ENCODE data around the gene ITK. TPM values are rescaled to one million over a fixed set of nuclear protein-coding genes. Genes with fewer than 3 reads are reported as not detected.

The ITK gene
- total RNA-seq, 2 donors from 2014 or later: 3.4 to 8.2 TPM

DNA sequence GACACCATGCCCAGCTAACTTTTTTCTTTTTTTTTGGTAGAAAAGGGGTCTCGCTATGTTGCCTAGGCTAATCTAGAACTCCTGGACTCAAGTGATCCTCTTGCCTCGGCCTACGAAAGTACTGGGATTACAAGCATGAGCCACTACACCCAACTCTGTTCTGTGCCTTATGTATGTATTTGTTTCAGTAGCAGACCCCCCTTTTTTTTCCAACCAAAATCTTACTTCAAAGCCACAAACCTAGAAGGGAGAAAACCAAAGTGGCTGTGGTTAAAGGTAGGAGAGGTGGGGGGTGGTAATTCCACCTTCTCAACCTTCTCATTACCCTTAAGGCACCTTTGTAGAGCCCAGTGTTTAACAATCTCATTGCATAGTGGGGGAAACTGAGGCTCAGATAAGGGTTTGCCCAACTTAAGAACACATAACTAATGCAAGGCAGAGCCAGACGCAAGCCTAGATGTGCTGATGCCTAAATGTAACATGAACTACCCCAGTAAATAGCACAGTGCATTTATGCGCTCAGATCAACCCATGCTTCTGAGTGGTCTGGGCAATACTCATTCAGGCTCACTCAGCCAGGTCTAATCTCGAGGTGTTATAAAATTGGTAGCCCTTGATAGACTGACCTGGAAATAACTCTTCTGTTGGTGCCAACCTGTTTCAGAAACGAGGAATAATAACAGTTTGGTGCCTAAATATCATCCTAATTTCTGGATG, 33.0 kb downstream of the ITK start:
- ATAC-seq (ENCODE audit: insufficient number of reproducible peaks, low FRiP score, low read depth) (no peak), DNase-seq (ENCODE audit: low spot score) (no peak)
- Histone ChIP-seq H3K4me3 (no peak overlapping the region), H3K4me1 (ENCODE audit: control insufficient read depth in 1 of 2, low read depth in 2 of 2) (no peaks in the 10 kb centered on the region), H3K27me3 (replicated peaks; ENCODE audit: insufficient read depth) (no peaks in the 10 kb centered on the region), H3K36me3 (no peaks in the 10 kb centered on the region), H3K9me3 (no peaks in the 10 kb centered on the region), H3K27ac (no peak overlapping the region)
- TF ChIP-seq, protein P1, sequence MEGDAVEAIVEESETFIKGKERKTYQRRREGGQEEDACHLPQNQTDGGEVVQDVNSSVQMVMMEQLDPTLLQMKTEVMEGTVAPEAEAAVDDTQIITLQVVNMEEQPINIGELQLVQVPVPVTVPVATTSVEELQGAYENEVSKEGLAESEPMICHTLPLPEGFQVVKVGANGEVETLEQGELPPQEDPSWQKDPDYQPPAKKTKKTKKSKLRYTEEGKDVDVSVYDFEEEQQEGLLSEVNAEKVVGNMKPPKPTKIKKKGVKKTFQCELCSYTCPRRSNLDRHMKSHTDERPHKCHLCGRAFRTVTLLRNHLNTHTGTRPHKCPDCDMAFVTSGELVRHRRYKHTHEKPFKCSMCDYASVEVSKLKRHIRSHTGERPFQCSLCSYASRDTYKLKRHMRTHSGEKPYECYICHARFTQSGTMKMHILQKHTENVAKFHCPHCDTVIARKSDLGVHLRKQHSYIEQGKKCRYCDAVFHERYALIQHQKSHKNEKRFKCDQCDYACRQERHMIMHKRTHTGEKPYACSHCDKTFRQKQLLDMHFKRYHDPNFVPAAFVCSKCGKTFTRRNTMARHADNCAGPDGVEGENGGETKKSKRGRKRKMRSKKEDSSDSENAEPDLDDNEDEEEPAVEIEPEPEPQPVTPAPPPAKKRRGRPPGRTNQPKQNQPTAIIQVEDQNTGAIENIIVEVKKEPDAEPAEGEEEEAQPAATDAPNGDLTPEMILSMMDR (IDR thresholded peaks at IDR 0.05): no peak

DNA sequence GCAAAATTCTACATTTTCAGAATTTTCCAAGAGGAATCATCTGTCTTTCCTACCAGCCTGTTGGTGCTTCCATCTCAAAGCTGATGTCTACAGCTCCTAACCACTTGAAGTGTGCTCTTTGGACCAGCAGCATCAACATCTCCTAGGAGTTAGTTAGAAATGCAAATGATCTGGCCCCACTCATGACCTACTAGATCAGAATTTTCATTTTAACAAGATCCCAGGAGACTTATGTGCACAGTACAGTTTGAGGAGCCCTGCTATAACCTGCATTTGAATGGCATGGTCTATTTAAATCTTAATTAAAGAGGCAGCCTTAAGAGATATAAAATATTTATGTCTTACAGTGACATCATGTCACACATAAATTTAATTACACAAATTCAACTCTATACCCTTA, 33.8 kb downstream of the ITK start:
- no peak for ATAC-seq (ENCODE audit: insufficient number of reproducible peaks, low FRiP score, low read depth)
- H3K4me1 ChIP-seq (ENCODE audit: control insufficient read depth in 1 of 2, low read depth in 2 of 2): no peaks in the 10 kb centered on the region
- no peak for DNase-seq (ENCODE audit: low spot score)
- H3K27ac ChIP-seq: no peak overlapping the region
- H3K9me3 ChIP-seq: no peaks in the 10 kb centered on the region
- TF ChIP-seq, protein P1 (IDR thresholded peaks at IDR 0.05): no peak
- H3K4me3 ChIP-seq: no peak overlapping the region
- no peaks in the 10 kb centered on the region for H3K36me3 ChIP-seq
- H3K27me3 ChIP-seq (replicated peaks; ENCODE audit: insufficient read depth): no peaks in the 10 kb centered on the region

DNA sequence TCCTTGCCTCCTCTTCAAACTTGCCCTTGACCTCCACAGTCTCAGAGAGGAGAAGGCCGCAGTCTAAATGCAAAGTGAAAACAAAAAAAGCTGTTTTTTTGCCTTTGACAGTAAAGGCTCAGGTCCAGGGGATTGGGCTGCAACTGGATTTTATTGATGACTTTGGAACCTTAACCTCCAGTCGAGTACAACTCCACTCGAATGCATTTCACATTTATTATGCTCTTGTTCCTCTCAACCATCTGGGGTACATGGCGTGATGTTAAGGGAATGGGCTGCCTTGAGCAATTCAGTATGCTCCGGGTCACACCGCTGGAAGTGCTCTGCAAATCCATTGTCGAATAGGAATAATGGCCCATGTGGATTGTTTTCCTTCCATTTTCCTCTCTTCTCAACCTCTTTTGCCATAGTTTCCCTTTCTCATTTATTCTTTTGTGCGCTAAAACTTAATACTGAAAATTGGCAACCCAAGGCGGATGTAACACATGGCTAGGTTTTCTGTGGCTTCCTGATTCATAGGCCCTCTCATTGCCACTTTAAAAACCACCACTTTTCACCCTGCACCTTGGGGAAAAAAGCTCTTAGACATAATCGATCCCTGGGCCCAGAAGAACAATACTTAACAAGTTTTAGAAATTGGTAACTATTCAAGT, 34.3 kb downstream of the ITK start:
- Histone ChIP-seq H3K9me3 (no peaks in the 10 kb centered on the region), H3K4me3 (no peak overlapping the region), H3K36me3 (no peaks in the 10 kb centered on the region), H3K27me3 (replicated peaks; ENCODE audit: insufficient read depth) (no peaks in the 10 kb centered on the region), H3K4me1 (ENCODE audit: control insufficient read depth in 1 of 2, low read depth in 2 of 2) (no peaks in the 10 kb centered on the region), H3K27ac (no peak overlapping the region)
- ATAC-seq (ENCODE audit: insufficient number of reproducible peaks, low FRiP score, low read depth) (no peak), DNase-seq (ENCODE audit: low spot score) (no peak)
- TF ChIP-seq, protein P1 (IDR thresholded peaks at IDR 0.05): no peak

DNA sequence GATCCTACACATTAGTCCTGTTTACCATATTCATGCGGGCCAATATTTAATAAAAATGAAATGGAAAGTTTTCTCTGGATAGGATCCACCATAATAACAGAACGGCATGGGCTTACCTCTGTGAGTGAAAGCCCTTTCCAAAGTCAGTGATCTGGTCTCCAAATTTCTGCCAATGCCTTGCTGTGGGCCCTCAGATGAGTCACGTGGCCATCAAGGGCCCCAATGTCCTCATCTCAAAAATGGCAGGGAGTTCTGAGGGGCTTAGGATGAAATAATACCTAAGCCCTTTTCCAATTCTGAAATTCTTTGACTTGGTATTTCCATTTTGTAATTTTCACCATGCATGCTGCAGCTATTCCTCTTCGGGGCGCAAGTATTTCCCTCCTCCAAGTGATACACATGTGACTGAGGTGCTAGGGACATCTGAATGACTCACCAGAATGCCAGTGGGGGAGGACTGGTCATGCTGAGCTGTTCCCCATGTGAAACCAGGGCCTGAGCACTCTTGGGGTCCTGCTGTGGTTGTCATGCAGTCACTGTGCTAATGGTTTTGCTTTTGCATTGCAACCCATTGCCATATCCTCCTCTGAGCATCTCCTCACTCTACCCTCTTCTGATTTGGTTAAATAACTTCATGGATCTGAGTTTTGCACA, 35.0 kb downstream of the ITK start:
- H3K4me1 ChIP-seq (ENCODE audit: control insufficient read depth in 1 of 2, low read depth in 2 of 2): no peaks in the 10 kb centered on the region
- H3K36me3 ChIP-seq: no peaks in the 10 kb centered on the region
- DNase-seq (ENCODE audit: low spot score): no peak
- H3K27ac ChIP-seq: no peak overlapping the region
- H3K4me3 ChIP-seq: no peak overlapping the region
- no peaks in the 10 kb centered on the region for H3K9me3 ChIP-seq
- TF ChIP-seq, protein P1 (IDR thresholded peaks at IDR 0.05): no peak
- ATAC-seq (ENCODE audit: insufficient number of reproducible peaks, low FRiP score, low read depth): no peak
- H3K27me3 ChIP-seq (replicated peaks; ENCODE audit: insufficient read depth): no peaks in the 10 kb centered on the region

DNA sequence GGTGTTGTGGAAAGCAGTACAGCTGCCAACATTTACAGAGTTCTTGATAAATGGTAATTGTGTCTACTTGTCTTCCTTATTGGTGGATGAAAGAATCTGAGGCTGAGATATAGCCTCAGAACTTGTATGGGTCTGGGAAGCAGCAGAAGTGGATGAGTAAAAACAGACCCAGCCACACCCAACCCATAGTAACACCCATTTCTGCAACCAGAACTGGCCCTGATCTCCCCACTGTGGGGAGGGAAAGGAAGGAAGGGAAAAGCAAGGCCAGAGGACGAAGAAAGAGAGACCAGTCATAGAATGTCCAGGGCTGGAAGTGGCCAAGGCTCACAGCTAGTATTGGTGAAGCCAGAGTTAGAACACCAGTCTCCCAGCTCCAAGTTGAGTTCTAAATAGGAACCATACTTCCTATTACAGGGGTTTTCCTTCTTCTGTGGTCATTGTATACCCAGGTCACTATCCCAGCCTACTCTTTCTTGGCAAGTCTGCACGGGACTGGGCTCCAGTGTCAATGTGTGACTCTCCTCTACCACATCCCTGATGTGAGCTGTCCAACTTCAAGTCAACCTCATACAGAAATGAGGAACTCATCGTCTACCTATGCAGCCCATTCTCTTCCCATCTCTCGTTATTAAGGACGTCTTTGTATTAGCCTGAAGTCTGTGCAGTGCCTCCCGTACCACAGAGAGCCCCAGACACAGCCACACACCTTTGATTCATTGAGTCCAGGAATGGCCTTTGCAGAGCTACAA, 35.9 kb downstream of the ITK start:
- no peak overlapping the region for H3K4me3 ChIP-seq
- H3K4me1 ChIP-seq (ENCODE audit: control insufficient read depth in 1 of 2, low read depth in 2 of 2): no peaks in the 10 kb centered on the region
- no peak overlapping the region for H3K27ac ChIP-seq
- H3K27me3 ChIP-seq (replicated peaks; ENCODE audit: insufficient read depth): no peaks in the 10 kb centered on the region
- no peaks in the 10 kb centered on the region for H3K9me3 ChIP-seq
- TF ChIP-seq, protein P1 (IDR thresholded peaks at IDR 0.05): no peak
- no peak for DNase-seq (ENCODE audit: low spot score)
- no peaks in the 10 kb centered on the region for H3K36me3 ChIP-seq
- no peak for ATAC-seq (ENCODE audit: insufficient number of reproducible peaks, low FRiP score, low read depth)
